Ovary (tissue), 3 donors: Measurements from ENCODE around the gene CENPE.

Experiments
- POLR2A ChIP-seq: fragments of 450-650 bp; IDR thresholded peaks from one replicate; pipeline ENCODE4 v1.6.1; 2017; ENCODE audit warnings: antibody characterized with exemption, mild to moderate bottlenecking, moderate library complexity
- TF ChIP-seq, protein P1 (sequence below), 3 donors: fragments of 450-650 bp in 2 of 3; fragments of 200-600 bp in 1 of 3; IDR thresholded peaks; one replicate each; pipeline versions ENCODE4 v1.5.1 to v1.8.0; 2016 to 2022; ENCODE audit warnings: antibody characterized with exemption in 3 of 3, mild to moderate bottlenecking in 1 of 3
- donor health status: DM: no; HTN: no; CAD: no.

DNA sequence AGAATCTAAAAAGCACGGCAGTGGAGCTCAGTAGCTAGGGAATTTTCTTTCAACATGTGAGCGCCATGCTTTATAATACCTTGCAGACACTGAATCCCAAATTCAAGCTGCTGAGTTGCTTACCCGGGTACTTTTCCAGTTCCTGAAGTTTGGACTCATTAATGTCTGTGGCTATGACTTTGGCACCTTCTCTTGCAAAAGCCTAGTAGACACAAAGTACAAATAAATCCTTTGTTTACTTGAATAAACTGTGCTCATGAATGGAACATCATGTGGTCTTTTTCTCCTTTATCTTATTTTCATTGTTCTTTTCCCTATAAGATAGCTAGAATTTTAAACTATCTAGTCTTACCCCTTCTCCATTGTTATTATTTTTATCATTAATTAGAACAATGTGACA lies 103.1 kb downstream of the CENPE start:
- TF ChIP-seq, protein P1, sequence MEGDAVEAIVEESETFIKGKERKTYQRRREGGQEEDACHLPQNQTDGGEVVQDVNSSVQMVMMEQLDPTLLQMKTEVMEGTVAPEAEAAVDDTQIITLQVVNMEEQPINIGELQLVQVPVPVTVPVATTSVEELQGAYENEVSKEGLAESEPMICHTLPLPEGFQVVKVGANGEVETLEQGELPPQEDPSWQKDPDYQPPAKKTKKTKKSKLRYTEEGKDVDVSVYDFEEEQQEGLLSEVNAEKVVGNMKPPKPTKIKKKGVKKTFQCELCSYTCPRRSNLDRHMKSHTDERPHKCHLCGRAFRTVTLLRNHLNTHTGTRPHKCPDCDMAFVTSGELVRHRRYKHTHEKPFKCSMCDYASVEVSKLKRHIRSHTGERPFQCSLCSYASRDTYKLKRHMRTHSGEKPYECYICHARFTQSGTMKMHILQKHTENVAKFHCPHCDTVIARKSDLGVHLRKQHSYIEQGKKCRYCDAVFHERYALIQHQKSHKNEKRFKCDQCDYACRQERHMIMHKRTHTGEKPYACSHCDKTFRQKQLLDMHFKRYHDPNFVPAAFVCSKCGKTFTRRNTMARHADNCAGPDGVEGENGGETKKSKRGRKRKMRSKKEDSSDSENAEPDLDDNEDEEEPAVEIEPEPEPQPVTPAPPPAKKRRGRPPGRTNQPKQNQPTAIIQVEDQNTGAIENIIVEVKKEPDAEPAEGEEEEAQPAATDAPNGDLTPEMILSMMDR (IDR thresholded peaks at IDR 0.05): no peak
- no peak for TF ChIP-seq POLR2A
